Measurements from ENCODE around the gene DNAJC7.

- TF ChIP-seq CTCF (IDR thresholded peaks at IDR 0.05; ENCODE audit: low read depth, low read length, poor library complexity, severe bottlenecking): no peak
- no peak for TF ChIP-seq EZH2phosphoT487 (IDR thresholded peaks at IDR 0.05; ENCODE audit: borderline replicate concordance, low read length)
These were observed 12.1 kb downstream of the DNAJC7 start for GRCh38 chr17:42005166-42005565.
